ENCODE data around the gene LOC128125822.

The LOC128125822 gene

DNA sequence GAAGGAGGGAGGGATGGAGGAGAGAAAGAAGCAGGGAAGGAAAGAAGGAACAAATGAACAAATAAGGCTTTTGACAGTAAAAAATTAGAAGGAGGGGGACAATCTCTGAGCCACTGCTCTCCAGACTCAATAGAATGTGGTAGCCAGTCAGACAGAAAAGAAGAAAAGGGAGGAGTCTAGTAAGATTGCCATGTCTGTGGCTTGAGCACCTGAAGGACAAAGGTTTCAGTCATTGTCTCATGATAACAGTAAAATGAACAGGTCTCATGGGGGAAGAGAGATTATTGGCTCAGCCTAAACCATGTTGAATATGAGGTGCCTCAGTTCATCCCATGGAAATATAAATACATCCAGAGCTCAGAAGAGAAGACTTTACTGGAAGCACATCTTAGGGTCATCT lies 14.0 kb upstream of the LOC128125822 start:
- ATAC-seq (no peak), DNase-seq (no peak)
- intact Hi-C loops (cut with DNase I), result no loop called here
- Histone ChIP-seq H3K27ac (no peak overlapping the region), H3K27me3 (no peaks in the 10 kb centered on the region), H3K9me3 (no peaks in the 10 kb centered on the region), H3K36me3 (no peaks in the 10 kb centered on the region), H3K4me1 (peaks cover 0 to 15% (median 6%) of the 10 kb centered on the region in 4 donors), H3K4me3 (no peak overlapping the region)
- TF ChIP-seq POLR2A (IDR thresholded peaks at IDR 0.05), result no peak
- TF ChIP-seq, protein P1, sequence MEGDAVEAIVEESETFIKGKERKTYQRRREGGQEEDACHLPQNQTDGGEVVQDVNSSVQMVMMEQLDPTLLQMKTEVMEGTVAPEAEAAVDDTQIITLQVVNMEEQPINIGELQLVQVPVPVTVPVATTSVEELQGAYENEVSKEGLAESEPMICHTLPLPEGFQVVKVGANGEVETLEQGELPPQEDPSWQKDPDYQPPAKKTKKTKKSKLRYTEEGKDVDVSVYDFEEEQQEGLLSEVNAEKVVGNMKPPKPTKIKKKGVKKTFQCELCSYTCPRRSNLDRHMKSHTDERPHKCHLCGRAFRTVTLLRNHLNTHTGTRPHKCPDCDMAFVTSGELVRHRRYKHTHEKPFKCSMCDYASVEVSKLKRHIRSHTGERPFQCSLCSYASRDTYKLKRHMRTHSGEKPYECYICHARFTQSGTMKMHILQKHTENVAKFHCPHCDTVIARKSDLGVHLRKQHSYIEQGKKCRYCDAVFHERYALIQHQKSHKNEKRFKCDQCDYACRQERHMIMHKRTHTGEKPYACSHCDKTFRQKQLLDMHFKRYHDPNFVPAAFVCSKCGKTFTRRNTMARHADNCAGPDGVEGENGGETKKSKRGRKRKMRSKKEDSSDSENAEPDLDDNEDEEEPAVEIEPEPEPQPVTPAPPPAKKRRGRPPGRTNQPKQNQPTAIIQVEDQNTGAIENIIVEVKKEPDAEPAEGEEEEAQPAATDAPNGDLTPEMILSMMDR (IDR thresholded peaks at IDR 0.05), result no peak

DNA sequence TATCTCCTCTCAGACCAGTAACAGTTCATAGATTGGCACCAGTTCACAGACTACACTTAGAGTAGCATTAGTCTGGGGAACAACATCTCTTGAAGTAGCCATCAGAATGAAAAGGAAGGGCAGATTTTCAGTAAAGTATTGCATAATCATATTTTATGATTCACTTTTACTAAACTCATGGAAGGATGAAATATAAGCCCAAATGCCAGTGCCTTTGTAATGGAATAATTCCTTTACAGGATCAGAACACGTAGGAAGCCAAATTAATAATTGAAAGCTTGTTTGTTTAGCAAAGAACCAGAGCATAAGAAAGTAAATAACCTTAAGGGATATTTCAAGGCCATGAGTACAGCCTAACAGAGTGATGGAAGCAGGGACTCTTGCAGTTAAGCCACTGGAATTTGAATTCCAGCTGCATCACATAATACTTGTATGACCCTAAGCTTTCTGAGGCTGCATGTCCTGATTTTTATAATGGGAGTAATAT lies 11.4 kb upstream of the LOC128125822 start:
- TF ChIP-seq, protein P1 (IDR thresholded peaks at IDR 0.05), result no peak
- TF ChIP-seq POLR2A (IDR thresholded peaks at IDR 0.05), result no peak
- Histone ChIP-seq H3K9me3 (no peaks in the 10 kb centered on the region), H3K36me3 (no peaks in the 10 kb centered on the region), H3K4me3 (no peak overlapping the region), H3K27me3 (no peaks in the 10 kb centered on the region), H3K4me1 (peaks cover 0 to 17% (median 8%) of the 10 kb centered on the region in 4 donors), H3K27ac (peak overlapping the region; percentile 17 to 100 (median 36))
- WGBS (ENCODE audit: insufficient coverage, low coverage, low lambda C conversion rate, missing lambda C conversion rate), result 21% methylated on average over 1 of the region's 1 CpG
- ATAC-seq, result peak; percentile 8 to 25 (median 24)
- no peak for DNase-seq
- intact Hi-C loops (cut with DNase I), result no loop called here

DNA sequence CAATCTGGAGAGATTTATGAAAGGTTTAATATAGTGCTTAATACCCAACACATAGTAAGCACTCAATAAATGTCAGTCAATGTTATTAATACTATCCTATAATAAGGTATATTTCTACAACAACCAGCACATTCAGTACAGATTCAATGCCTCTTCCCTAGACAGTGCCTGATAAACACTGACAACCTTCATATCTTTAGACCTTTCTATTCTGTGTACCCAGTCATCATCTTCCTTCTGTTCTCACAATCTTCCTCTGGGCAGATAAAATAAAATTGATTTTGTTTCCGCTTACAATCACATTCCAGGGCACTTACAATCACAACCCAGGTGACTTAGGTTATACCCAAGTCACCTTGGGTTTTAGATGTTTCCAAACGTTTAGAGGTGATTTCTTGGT lies 11.0 kb upstream of the LOC128125822 start:
- ATAC-seq (peak in 1 of 4 donors; percentile 2), DNase-seq (no peak)
- Histone ChIP-seq H3K4me1 (peaks cover 0 to 22% (median 10%) of the 10 kb centered on the region in 4 donors), H3K4me3 (no peak overlapping the region), H3K27me3 (no peaks in the 10 kb centered on the region), H3K36me3 (no peaks in the 10 kb centered on the region), H3K9me3 (no peaks in the 10 kb centered on the region), H3K27ac (peak overlapping the region in 2 of 3 donors; percentile 17 to 100)
- intact Hi-C loops (cut with DNase I), result no loop called here
- TF ChIP-seq POLR2A (IDR thresholded peaks at IDR 0.05), result no peak
- WGBS (ENCODE audit: insufficient coverage, low coverage, low lambda C conversion rate, missing lambda C conversion rate), result 21% methylated on average over 2 of the region's 2 CpGs

DNA sequence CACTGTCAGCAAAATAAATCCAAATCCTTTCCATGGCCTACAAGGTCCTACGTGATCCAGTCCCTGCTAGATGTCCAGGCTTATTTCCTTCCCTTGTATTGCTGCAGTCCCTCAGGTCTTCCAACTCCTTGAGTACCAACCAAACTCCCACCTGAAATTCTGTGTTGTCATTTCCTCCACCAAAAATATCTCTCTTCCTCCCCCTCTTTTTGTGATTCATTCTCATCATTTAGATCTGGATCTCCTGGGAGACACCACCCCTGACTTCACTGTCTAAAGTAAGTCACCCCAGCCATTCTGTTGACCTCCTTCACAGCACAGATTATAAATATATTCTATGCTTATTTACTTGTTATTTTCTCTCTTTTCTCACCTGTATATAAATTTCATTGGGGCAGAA lies 9.0 kb upstream of the LOC128125822 start:
- H3K27ac ChIP-seq, result peak overlapping the region in 2 of 3 donors; percentile 95 to 100

DNA sequence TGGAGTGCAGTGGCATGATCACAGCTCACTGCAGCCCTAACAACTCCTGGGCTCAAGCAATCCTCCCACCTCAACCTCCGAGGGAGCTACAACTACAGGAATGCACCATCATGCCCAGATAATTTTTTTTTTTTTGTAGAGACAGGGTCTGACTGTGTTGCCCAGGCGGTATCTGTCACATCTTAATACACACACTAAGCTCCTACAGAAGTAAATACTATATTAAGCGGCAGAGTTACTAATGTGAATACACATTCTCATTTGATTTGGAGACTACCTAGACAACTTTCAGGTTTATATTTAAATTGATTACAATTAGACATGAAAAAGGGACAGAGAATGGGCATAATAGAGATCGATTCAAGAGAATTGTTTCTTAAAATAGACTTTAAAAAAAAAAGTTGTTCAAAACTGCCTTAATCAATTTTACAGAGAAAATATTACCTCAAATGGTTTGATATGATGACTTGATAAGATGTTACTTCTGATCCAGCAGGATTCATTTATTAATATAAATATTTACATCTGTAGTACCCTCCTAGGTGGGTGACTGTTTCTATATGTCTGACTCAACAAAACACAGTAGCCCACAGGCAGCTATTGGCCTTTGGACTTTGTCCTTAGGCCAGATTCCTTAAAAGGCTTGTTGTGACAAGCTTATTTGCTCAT lies 7.1 kb upstream of the LOC128125822 start:
- peak; percentile 69 to 86 (median 80) for ATAC-seq
- peak overlapping the region; percentile 40 to 100 (median 95) for H3K27ac ChIP-seq
- H3K4me3 ChIP-seq, result peak overlapping the region in 2 of 3 donors; percentile 50 to 52

More for the DNA sequence above, 9.0 kb upstream of the LOC128125822 start:
- Histone ChIP-seq H3K9me3 (no peaks in the 10 kb centered on the region), H3K36me3 (peaks cover 0 to 3% (median 0%) of the 10 kb centered on the region in 4 donors), H3K4me3 (no peak overlapping the region), H3K27me3 (no peaks in the 10 kb centered on the region), H3K4me1 (peaks cover 0 to 25% (median 12%) of the 10 kb centered on the region in 4 donors)
- ATAC-seq (no peak), DNase-seq (no peak)
- WGBS (ENCODE audit: insufficient coverage, low coverage, low lambda C conversion rate, missing lambda C conversion rate), result 53% methylated on average over 1 of the region's 1 CpG
- no peak for TF ChIP-seq POLR2A (IDR thresholded peaks at IDR 0.05)
- TF ChIP-seq, protein P1 (IDR thresholded peaks at IDR 0.05), result no peak
- intact Hi-C loops (cut with DNase I), result no loop called here

More for the DNA sequence above, 7.1 kb upstream of the LOC128125822 start:
- TF ChIP-seq POLR2A (IDR thresholded peaks at IDR 0.05), result peak; percentile 34
- TF ChIP-seq, protein P1 (IDR thresholded peaks at IDR 0.05), result no peak
- 21% methylated on average over 4 of the region's 4 CpGs for WGBS (ENCODE audit: insufficient coverage, low coverage, low lambda C conversion rate, missing lambda C conversion rate)
- peak in 1 of 3 donors; percentile 71 for DNase-seq
- intact Hi-C loops (cut with DNase I), result no loop called here
- no peaks in the 10 kb centered on the region for H3K27me3 ChIP-seq
- peaks cover 0 to 36% (median 12%) of the 10 kb centered on the region in 4 donors for H3K4me1 ChIP-seq
- peaks cover 0 to 3% (median 0%) of the 10 kb centered on the region in 4 donors for H3K36me3 ChIP-seq
- H3K9me3 ChIP-seq, result no peaks in the 10 kb centered on the region

Measured in right lobe of liver (tissue), 6 donors.